Left ventricle myocardium superior (tissue), 1 donor: ENCODE data around the gene RAB11FIP4. TPM values are rescaled to one million over a fixed set of nuclear protein-coding genes. Genes with fewer than 3 reads are reported as not detected.

Experiments used
- ATAC-seq: fragments of 200-7000 bp; cut with Tn5 transposase; one replicate; pipeline ENCODE4 v1.9.1; 2020; ENCODE audit warnings: mild to moderate bottlenecking, moderate library complexity
- DNase-seq: peaks from one replicate; pipeline ENCODE4 v3.0.0-alpha.2; 2020
- intact Hi-C: fragments of 100-400 bp; cut with micrococcal nuclease; formaldehyde crosslinking; loops from one replicate; pipeline ENCODE4 v1.11.0; 2022
- total RNA-seq: library from RNA; stranded (reverse); fragmentation: NEBNext Ultra II Directional; extraction: Animal tissue kit (Norgen Biotek cat#: 25700); gene quantifications from one replicate; pipeline ENCODE4 v1.2.1, GENCODE V29; 2021
- donor health status: DM: no; HTN: yes; CAD: no; lungs with severe emphysema.

RAB11FIP4 gene
- total RNA-seq, 1 donor from 2014 or later = 15.8 TPM

DNA sequence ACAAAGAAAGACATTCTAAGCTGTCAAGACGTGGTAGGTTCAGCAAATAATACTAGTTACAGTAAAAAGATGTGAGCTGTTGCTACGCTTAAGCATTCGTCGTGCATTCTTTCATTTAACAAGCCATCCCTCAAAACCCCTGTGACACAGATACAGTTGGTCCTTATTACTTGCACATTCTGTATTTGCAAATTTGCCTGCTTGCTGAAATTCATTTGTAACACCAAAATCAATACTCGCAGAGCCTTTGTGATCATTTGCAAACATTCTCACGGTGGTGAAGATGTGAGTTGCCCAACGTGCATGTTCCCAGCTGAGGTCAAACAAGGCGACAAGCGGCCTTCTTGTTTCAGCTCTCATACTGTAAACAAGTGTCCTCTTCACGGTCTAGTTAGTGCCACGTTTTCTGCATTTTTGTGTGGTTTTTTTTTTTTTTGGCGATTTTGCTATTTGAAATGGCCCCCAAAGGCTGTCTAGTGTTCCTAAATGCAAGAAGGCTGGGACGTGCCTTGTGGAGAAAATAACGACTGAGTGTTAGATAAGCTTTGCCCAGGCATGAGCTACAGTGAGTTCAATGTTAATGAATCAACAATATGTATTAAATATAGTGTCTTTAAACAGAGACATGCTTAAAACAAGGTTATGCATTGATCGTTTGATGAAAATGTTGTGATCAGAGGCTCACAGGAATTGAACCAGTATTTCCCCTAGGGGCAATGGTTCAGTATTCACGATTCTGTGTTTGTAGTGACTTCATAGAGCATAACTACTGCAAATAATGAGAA is 84.1 kb downstream of the RAB11FIP4 start:
- intact Hi-C loops = no loop called here
- no peak for ATAC-seq

DNA sequence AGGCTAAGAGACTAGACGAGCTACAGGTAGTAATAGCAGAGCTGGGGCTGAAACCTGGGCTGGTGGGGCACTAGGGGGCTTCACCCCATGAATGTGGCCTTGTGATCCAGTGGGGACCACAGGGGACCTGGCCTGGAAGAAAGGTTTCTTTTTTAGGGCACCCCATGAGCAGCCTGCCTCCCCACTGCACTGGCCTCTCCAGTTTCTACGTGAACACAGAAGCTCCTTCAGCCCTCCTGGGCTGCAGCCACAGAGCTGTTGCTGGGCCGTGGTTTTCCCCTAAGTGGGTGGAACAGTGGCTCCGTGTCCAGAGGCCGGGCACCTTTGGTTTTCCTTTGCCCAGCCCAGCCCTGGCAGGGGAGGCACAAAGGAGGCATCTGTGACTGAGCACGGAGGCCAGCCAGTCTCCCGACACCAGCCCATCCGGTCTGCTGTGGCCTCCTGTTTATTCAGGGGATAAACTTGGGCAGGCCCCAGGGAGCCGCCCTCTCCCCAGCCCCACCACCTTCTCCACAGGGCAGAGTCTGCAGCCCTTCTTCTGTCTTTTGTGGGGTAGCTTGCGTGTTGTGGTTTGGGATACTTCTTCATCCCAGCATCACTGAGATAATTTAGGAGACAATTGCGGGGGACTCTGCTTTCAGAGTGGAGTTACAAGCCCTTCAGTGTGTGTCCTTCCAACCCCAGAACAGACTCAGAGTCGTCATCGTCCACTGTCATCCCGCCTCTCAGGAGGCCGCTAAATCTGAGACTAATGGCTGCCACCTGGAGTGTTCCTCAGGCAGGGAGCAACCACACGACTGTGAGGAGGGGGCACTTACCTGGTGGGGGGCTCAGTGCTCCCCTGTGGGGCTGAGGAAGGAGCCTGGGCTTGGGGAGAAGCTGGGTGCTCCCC is 85.3 kb downstream of the RAB11FIP4 start:
- no peak for DNase-seq
- ATAC-seq = no peak
- intact Hi-C loops = no loop called here

More for the DNA sequence above, 84.1 kb downstream of the RAB11FIP4 start:
- DNase-seq = no peak

DNA sequence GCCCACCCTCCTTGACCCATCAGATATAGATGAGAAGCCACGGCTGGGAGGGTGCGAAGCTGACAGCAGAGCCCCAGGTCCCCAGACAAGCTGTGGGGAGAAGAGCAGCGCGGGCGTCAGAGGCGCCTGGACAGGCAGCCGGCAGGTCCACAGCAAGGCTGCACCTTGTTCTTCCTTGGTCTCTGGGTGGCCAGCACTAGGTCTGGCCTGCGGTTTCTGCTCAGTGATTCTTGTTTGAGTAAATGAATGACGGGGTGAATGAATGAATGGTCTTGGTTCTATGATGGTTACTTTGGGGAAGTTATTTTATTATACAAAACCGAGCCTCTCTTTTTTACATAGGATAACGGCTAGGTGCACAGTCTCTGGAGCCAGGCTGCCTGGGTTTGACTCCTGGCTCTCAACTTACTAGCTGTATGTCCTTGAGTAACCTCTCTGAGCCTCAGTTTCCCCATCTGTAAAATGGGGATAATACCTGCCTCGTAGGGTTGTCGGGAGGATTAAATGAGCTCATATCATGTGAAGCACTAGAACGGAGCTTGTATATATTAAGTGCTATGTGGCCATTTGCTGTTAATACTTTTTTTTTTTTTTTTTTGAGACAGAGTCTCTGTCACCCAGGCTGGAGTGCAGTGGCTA is 86.1 kb downstream of the RAB11FIP4 start:
- DNase-seq = no peak
- intact Hi-C loops = no loop called here

DNA sequence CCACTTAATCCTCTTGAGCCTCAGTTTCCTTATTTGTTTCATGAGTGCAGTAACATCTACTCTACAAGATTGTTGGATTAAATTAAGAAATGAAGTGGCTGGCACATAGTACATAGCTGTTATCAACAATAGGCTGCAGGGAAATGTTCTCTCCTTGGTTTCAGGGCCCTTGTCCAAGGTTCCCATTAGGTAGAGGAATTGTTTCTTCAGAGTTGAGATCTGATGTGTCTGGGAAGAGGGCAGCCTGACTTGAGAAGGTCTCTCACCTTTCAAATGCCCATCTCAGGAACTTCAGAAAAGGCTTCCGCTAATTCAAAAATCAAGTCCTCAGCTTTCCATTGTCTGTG is 87.6 kb downstream of the RAB11FIP4 start:
- ATAC-seq (peak; percentile 54), DNase-seq (no peak)
- intact Hi-C loops = no loop called here

More for the DNA sequence above, 86.1 kb downstream of the RAB11FIP4 start:
- ATAC-seq = no peak

DNA sequence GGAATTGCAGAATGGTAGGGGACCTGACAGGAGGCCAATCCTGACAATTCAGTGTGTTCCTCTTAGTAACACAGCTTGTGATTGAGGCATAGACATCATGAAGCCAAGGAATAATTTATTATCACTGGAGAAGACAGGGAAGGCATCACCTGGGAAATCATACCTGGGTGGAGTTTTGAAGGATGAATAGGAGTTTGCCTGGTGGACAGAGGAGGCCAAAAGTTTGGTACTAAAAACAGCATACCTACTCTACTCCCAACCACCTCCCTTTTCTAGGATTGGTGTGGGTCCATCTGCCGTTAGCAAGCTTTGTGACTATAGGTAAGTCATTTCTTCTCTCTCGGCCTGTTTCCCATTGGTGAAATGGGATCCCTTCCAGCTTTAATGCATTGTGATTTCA is 88.0 kb downstream of the RAB11FIP4 start:
- intact Hi-C loops = no loop called here
- ATAC-seq = no peak
- DNase-seq = no peak

DNA sequence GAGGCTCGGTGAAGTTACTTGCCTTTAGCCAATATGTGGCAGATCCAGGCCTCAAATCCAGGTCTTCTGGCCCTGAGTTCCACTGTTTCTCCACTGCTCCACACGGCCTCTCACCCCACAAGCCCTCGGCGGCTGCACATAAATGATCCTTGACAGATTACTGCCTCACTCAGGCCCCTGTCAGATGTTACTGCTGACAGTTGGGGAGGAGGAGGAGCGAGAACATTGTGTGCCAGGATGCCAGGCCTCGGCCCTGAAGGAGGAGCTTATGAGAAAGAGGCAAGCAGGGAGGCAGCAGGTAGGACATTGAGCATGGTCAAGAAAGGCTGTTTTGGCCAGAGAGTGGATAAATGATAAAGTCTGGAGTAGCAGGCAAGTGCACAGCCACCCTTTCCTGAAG is 88.6 kb downstream of the RAB11FIP4 start:
- ATAC-seq = peak; percentile 69
- intact Hi-C loops = no loop called here
- DNase-seq = no peak

DNA sequence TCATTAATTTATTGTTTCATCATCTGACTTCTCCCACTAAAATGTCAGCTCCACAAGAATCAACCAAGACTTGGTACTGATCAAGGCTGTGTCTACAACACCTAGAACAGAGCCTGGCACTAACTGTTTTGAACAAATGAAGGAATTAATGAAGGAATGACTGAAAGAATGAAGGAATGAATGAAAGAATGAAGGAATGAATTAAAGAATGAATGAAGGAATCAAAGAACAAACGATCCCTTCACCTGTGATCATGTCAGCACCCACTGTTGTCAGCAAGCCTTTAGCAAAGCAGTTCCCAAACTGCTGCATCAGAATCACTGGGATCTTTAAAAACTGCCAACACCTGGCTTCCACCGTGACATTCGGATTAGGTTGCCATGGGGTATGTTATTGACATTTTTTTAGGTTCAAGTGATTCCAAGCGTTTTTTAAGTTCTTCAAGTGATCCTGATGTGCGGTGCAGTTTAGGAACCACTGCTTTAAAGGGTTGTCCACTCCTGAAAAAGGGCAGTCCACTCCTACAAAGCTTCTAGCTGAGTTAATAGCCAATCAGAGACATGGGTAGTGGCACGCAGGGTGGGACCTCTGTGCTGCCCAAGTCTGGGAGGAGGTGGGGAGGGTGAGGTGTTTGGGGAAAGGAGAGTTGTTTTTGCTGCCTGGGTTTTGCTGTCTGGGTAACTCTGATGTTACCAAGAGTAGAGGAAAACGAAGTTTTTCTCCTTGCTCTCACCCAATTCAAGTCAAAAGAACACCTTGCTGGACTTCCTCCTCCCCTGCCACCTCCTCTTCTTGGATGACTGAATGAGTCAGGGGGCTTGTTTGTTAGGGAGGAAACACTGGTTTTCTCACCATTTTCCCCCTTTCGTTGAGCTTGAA is 89.7 kb downstream of the RAB11FIP4 start:
- DNase-seq = no peak
- ATAC-seq = no peak
- intact Hi-C loops = no loop called here

DNA sequence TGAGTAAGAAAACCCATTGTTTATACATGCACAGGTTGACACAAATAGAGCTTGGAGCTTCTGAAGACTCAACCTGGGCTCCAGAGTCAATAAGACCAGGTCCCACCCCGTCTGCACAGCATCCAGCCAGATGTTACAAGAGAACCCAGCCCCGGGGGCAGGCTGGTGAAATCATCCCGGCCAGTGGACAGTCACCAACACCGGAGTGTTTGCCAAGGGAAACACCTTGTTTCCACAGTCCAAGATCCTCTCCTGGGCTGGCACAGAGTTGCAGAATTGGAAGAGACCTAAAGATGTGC is 90.3 kb downstream of the RAB11FIP4 start:
- intact Hi-C loops = no loop called here
- DNase-seq (no peak), ATAC-seq (no peak)

DNA sequence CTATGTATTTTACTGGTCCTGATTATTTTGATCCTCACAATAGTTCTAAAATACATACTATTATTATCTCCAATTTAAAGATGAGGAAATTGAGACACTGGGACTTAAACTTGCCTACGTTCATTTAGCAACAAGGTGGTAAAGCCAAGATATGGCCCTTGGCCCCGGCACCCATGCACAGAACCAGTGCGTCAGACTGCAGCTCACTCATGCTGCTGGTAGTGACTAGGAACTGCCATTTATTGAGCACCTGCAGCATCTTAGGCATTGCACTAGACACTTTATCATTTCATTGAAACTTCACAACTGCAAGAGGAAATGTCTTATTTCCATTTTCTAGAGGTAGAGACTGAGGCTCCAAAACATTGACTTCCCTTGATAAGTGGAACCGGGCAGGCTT is 93.3 kb downstream of the RAB11FIP4 start:
- ATAC-seq (no peak), DNase-seq (no peak)
- intact Hi-C loops = no loop called here

DNA sequence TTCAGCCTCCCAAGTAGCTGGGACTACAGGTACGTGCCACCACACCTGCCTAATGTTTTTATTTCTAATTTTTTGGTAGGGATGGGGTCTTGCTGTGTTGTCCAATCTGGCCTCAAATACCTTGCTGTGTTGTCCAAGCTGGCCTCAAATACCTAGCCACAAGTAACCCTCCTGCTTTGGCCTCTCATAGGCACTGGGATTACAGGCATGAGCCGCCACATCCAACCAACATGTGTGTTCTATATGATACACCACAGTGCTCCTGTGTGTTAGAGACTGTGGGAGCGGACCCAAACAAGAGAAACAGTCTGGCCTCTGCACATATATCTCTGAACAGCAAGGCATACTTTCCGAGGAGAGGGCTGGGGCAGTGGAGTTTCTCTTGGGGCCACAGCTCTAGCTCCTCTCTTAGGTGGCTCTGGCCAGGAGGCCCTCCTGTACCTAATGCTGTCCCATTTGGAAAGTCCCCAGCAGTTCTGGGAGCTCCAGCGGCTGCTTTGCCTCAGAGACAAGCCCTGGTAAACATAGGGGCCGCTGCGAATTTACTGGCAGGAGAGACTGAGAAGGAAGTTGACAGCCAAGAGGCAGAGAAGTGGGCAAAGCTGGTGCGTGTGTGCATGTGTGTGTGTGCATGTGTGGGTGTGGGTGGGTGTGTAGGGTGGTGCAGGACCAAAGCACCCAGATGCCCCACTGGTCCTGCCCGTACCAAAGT is 95.0 kb downstream of the RAB11FIP4 start:
- peak; percentile 47 for ATAC-seq
- no peak for DNase-seq
- intact Hi-C loops = no loop called here

DNA sequence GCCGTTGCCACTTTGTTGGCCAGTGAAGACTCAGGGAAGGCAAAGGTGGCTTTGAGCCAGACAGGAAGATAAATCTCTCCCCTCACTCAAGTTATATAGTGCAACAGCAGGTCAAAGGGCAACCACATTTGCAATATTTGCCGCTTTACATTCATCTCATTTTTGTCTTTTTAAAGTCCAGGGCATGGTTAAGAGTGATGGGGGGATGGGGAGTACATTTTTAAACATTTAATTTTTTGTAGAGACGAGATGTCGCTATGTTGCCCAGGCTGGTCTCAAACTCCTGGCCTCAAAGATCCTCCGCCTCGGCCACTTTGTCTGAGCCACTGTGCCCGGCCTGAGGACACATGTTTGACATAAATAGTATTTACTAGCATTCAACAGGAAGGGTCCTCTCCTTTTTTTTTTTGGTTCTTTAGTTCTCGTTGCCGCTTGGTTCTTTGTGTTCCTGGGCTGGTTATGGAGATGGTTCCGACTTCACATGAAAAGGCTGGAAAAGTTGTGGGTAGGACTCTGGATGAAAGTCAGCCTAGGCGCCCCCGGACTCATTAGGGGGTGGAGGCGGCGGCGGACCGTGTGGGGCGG is 95.7 kb downstream of the RAB11FIP4 start:
- ATAC-seq (no peak), DNase-seq (no peak)
- intact Hi-C loops = no loop called here

DNA sequence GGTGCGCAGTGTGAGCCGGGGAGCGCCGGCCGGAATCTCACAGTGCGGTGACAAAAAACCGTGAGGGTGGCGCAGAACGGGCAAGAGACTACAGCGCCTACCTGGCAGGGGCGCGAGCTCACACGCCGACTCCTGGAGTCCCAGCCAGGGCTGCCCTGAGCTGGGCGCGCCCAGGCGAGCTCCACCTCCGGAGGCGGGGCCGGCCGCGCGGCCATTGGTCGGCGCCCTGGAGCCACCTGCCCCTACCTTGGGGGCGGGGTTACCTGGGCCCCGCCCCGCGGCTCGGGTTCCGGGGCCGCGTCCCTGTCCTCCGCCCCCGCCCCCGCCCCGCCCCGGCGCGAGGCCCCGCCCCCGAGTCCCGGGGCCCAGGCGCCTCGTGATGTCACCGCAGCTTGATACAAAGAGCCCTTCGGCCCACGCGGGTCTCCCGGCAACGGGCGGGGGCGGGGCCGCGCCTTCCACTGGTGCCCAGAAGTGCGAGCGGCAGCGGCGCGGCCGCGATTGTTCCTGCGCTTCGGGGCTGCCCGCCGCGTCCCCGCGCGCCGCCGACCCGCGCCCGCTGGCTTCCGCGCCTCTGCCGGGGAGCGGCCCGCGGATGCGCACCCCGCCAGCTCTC is 96.3 kb downstream of the RAB11FIP4 start:
- intact Hi-C loops = no loop called here
- DNase-seq (peak; percentile 93), ATAC-seq (peak; percentile 94)

DNA sequence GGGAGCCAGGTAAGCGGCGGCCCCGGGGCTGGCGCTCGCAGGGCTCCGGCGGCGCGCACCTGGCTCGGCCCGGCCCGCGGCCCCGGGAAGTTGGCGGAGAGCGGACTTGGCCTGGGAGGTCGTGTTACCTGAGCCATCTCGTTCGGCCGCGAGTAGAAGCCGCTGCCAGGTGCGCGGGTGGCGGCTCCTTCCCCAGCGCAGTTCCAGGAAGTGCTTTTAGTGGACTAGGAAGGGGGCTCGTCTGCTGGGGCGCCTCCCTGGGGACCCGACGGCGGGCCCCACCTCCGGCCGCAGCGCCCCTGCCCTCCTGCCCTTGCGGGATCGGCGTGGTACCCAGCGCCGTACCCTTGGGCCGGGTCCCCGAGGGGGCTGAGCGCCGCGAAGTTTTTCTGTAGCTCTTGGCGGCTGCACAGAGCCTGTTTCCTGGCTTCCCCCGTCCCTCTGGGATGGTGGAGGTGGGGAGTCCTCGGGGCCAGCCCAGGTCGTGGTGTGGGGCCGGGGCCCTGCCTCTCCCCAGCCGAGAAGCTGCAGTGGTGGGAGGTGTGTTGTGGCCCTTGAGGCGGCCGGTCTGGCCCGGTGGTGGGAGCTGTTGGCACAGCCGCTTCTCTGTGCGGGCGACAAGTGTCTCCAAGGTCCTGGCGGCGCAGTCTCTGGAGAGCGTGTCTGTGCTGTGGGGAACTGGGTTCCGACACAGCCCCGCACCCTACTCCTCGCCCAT is 96.9 kb downstream of the RAB11FIP4 start:
- peak; percentile 59 for DNase-seq
- ATAC-seq = peak; percentile 22
- intact Hi-C loops = no loop called here

DNA sequence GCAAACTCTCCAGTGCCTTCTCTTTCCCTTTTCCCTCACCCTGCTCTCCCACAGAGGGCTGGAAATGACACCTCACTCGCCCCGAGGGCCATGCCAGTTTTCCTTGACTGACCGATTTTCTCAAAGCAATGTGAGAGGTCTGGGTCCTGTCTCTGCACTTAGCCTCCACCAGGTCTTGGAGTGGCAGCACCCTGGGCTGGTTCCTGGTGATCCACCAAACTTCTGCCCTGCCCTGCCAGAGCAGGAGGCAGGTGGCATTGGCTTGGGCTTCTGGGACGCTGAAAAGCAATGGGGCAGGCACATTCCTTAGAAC is 97.5 kb downstream of the RAB11FIP4 start:
- intact Hi-C loops = no loop called here
- ATAC-seq (no peak), DNase-seq (no peak)

DNA sequence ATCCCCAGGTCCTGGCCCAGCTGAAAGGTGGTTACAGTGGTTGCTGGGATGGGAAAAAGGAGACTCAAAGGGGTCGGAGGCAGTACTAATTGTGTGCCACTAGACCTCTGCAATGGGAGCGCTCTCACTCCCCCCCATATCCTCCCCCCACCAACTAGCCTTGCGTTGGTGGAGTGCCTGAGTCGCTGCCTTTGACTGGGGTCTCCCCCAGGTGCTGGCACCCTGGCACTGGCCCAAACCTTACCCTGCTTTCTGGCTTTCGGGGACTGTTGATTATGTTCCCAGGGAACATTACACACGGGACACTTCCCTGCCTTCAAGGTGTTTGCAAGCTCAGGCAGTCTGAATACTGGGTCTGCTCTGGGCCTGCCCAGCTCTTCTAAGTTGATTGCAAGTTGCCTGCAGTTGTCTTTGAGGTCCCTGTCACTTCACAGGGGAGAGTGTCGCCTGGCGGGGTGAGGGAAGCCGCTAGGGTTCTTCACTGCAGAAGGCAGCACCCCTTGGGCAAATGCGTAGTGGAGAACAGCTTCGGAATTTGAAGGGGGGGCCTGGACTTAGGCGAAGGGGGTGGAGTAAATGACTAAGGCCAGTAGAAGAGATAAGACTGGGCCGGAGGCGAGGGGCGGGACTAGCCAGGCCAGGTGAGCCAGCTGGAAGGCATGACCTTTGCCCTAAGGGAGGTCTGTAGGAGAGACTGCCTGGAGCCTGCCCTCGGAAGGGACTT is 98.0 kb downstream of the RAB11FIP4 start:
- no peak for ATAC-seq
- intact Hi-C loops = no loop called here
- no peak for DNase-seq

DNA sequence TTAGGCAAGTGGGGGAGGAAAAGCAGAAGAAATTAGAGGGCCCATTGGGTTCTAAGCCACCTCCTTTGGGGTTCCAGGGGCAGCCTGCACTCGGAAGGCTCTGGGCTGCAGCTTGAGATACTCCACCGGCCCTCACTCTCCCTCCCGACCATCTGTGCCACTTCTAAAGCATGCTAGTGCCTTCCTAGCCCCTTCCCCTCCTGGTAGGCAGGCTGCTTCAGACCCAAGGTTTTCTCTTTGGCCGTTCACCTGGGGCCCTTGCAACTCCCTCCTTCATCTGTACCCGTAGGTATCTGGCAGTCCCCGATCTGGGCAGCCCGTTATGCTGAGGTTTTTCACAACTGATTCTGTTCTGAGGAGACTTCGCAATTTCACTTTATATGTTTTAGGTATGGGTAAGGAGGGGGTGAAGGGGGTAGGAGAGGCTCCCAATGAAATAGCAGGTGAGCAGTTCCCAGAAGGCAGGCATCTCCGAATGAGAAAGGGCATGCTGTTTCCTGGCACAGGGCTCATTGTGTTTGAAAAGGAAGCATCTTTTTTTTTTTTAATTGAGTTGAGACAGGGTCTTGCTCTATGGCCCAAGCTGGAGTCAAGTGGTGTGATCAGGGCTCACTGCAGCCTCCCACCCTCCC is 98.7 kb downstream of the RAB11FIP4 start:
- DNase-seq (no peak), ATAC-seq (no peak)
- intact Hi-C loops = no loop called here
